Measurements from ENCODE around the gene TRIM26. TPM values are rescaled to one million over a fixed set of nuclear protein-coding genes. Genes with fewer than 3 reads are reported as not detected.

The TRIM26 gene
- total and polyA plus RNA-seq, 2 experiments from 2014 or later: 18.0 to 24.4 TPM

DNA sequence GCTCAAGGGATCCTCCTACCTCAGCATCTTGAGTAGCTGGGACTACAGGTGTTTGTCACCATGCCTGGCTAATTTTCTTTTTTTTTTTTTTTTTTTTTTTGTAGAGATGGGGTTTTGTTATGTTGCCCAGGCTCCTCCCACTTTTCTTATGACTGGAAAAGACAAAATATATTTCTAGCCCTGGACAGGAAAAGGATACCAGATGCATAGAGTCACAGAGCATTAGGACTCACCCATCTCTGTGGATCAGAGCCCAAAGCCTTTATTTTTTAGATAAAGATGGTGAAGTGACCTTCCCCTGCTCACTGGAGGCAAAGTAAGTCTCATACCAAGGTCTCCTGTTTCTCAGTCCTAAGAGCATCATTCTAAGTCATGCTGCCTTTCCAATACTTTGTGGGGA lies 55.6 kb downstream of the TRIM26 start:
- H3K4me3 ChIP-seq: no peak overlapping the region
- no peak for TF ChIP-seq CTCF (IDR thresholded peaks at IDR 0.05; ENCODE audit: low read depth, low read length)

GRCh38 chr6:30156774-30157173 lies 56.4 kb downstream of the TRIM26 start:
- no peak overlapping the region for H3K27ac ChIP-seq
- H3K4me3 ChIP-seq: no peak overlapping the region
- DNase-seq (ENCODE audit: low read depth in 1 of 2, low spot score in 1 of 2): no peak

More for the DNA sequence above, 55.6 kb downstream of the TRIM26 start:
- H3K9me3 ChIP-seq (ENCODE audit: low read depth): no peaks in the 10 kb centered on the region
- DNase-seq (ENCODE audit: low read depth in 1 of 2, low spot score in 1 of 2): no peak
- peaks cover 64% of the 10 kb centered on the region for H3K27me3 ChIP-seq
- H3K27ac ChIP-seq: no peak overlapping the region
- no peaks in the 10 kb centered on the region for H3K36me3 ChIP-seq
- no peaks in the 10 kb centered on the region for H3K4me1 ChIP-seq (ENCODE audit: low read depth)

GRCh38 chr6:30156262-30156599 lies 57.0 kb downstream of the TRIM26 start:
- no peaks in the 10 kb centered on the region for H3K4me1 ChIP-seq (ENCODE audit: low read depth)
- H3K4me3 ChIP-seq: no peak overlapping the region
- no peak overlapping the region for H3K27ac ChIP-seq
- DNase-seq (ENCODE audit: low read depth in 1 of 2, low spot score in 1 of 2): peak in 1 of 2 donors; percentile 74
- H3K36me3 ChIP-seq: no peaks in the 10 kb centered on the region
- peaks cover 64% of the 10 kb centered on the region for H3K27me3 ChIP-seq
- no peak for TF ChIP-seq CTCF (IDR thresholded peaks at IDR 0.05; ENCODE audit: low read depth, low read length)
- H3K9me3 ChIP-seq (ENCODE audit: low read depth): no peaks in the 10 kb centered on the region

More at GRCh38 chr6:30156774-30157173, 56.4 kb downstream of the TRIM26 start:
- Histone ChIP-seq H3K27me3 (peaks cover 64% of the 10 kb centered on the region), H3K36me3 (no peaks in the 10 kb centered on the region), H3K4me1 (ENCODE audit: low read depth) (no peaks in the 10 kb centered on the region), H3K9me3 (ENCODE audit: low read depth) (no peaks in the 10 kb centered on the region)
- TF ChIP-seq CTCF (IDR thresholded peaks at IDR 0.05; ENCODE audit: low read depth, low read length): no peak

DNA sequence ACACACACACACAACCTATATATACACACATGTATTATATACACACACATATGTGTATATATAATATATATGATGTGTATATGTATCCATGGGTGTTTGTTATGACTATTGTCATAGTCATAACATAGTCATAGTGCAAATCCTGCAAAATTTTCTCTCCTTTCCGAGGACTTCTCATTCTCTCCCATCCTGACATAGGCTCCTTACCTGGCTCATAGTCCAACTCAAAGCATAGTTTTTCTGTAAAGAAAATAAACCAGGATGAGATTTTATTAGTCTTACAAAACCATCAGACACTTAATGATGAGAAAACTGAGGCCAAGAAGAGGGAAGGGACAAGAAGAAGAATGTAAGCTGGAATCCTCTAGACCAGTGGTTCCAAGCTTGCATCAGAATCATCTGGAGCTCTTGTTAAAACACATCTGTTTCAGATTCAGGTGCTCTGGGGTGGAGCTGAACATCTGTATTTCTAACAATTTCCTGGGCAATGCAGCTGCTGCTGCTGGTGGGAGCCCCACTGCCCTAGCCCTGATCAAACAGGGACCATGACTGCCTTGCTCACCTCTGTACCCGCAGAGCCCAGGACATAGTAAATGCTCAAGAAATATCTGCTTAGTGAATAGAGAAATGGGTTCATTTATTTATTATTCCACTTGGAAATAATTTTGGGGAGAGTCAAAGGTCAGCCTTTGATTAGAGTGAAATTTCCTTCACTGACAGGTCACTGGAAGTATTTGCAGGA lies 57.5 kb downstream of the TRIM26 start:
- Histone ChIP-seq H3K36me3 (no peaks in the 10 kb centered on the region), H3K4me1 (ENCODE audit: low read depth) (no peaks in the 10 kb centered on the region), H3K27me3 (peaks cover 65% of the 10 kb centered on the region), H3K27ac (no peak overlapping the region), H3K4me3 (no peak overlapping the region), H3K9me3 (ENCODE audit: low read depth) (no peaks in the 10 kb centered on the region)
- no peak for DNase-seq (ENCODE audit: low read depth in 1 of 2, low spot score in 1 of 2)
- no peak for TF ChIP-seq CTCF (IDR thresholded peaks at IDR 0.05; ENCODE audit: low read depth, low read length)

DNA sequence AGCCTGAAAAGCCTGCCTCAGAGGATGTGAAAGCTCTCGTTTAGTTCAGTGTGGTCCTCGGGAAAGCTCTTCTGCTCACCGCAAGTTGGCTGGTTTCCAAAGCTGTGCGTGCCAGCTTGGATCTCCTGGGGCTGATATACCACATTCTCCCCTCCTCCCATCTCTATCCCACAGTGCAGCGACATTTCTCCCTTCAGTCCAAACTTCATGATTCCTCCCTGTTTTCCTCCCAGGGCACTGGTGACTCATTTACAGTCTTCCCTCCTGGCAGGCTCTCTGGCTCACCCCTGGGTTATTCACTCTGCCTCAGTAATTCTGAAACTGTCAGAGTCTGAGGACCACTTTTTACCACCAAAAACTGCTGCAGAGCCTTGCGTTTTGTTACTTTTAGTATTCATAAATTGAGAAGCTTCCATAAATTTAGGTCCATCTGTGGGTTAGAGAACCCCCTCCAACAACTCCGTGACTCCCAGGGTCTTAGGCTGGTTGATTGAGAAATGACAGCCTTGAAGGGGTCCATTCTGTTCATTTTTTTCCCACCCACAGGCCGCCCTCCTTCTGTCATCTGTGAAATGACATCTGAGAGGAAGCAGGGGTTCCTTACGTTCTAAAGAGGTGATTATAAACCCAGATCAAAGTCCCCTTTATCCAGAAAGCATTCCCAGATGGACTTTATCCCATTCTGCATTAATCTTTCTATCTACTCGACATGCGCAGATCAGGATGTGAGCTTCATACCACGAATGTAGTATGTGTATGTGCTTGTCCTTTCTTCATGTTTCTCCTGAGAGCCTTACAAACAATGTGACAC lies 58.3 kb downstream of the TRIM26 start:
- H3K27me3 ChIP-seq: peaks cover 69% of the 10 kb centered on the region

More for the DNA sequence above, 58.3 kb downstream of the TRIM26 start:
- Histone ChIP-seq H3K27ac (no peak overlapping the region), H3K4me1 (ENCODE audit: low read depth) (no peaks in the 10 kb centered on the region), H3K36me3 (no peaks in the 10 kb centered on the region), H3K9me3 (ENCODE audit: low read depth) (no peaks in the 10 kb centered on the region), H3K4me3 (no peak overlapping the region)
- TF ChIP-seq CTCF (IDR thresholded peaks at IDR 0.05; ENCODE audit: low read depth, low read length): no peak
- peak in 1 of 2 donors; percentile 85 for DNase-seq (ENCODE audit: low read depth in 1 of 2, low spot score in 1 of 2)

Measured in cardiac muscle cell (in vitro differentiated cells and primary cell).